CD1c-positive myeloid dendritic cell (primary cell): ENCODE results near the gene IL6.
"Not testable (repeated sequence)": the region's sequence is repeated elsewhere in the genome, so short reads cannot be mapped to it uniquely, and the experiment has no call there.

ENCODE experiments used
- DNase-seq: peaks from one replicate; pipeline ENCODE4 v3.0.0-alpha.2; 2016; ENCODE audit errors: extremely low spot score

The IL6 gene

GRCh38 chr7:22703978-22704610 is 22.9 kb upstream of the IL6 start:
- DNase-seq, result not testable (repeated sequence)

- DNase-seq, result not testable (repeated sequence)
These were observed 22.3 kb upstream of the IL6 start for GRCh38 chr7:22704722-22705121.

GRCh38 chr7:22705874-22706273 is 21.1 kb upstream of the IL6 start:
- DNase-seq, result not testable (repeated sequence)

- DNase-seq, result not testable (repeated sequence)
These were observed 19.8 kb upstream of the IL6 start for GRCh38 chr7:22707026-22707691.

GRCh38 chr7:22708214-22708613 is 18.8 kb upstream of the IL6 start:
- DNase-seq, result not testable (repeated sequence)

GRCh38 chr7:22708677-22709061 is 18.3 kb upstream of the IL6 start:
- DNase-seq, result not testable (repeated sequence)

GRCh38 chr7:22709062-22709829 is 17.8 kb upstream of the IL6 start:
- not testable (repeated sequence) for DNase-seq

GRCh38 chr7:22709857-22710256 is 17.1 kb upstream of the IL6 start:
- DNase-seq, result no peak

GRCh38 chr7:22712999-22713398 is 14.0 kb upstream of the IL6 start:
- no peak for DNase-seq

GRCh38 chr7:22713463-22713862 is 13.5 kb upstream of the IL6 start:
- DNase-seq, result no peak

- no peak for DNase-seq
These were observed 11.0 kb upstream of the IL6 start for GRCh38 chr7:22715969-22716368.

GRCh38 chr7:22717760-22718159 is 9.2 kb upstream of the IL6 start:
- DNase-seq, result no peak

- no peak for DNase-seq
These were observed 8.7 kb upstream of the IL6 start for GRCh38 chr7:22718200-22718711.

GRCh38 chr7:22718911-22719420 is 8.0 kb upstream of the IL6 start:
- no peak for DNase-seq

GRCh38 chr7:22720791-22721786 is 5.9 kb upstream of the IL6 start:
- no peak for DNase-seq

- DNase-seq, result peak; percentile 57
These were observed 4.3 kb upstream of the IL6 start for GRCh38 chr7:22722536-22723180.

- DNase-seq, result peak; percentile 77
These were observed 3.8 kb upstream of the IL6 start for GRCh38 chr7:22723181-22723601.

- peak; percentile 44 for DNase-seq
These were observed 3.4 kb upstream of the IL6 start for GRCh38 chr7:22723637-22724036.

- no peak for DNase-seq
These were observed 2.1 kb upstream of the IL6 start for GRCh38 chr7:22724861-22725260.

GRCh38 chr7:22725585-22725984 is 1.4 kb upstream of the IL6 start:
- DNase-seq, result no peak
